Activated CD8-positive, alpha-beta T cell treated with anti-CD3 and anti-CD28 coated beads, Interleukin-2, amount 10 ng/mL, durations not matched to agents 7 days and 5 days (primary cell): ENCODE results near the gene TMUB1. TPM values are rescaled to one million over a fixed set of nuclear protein-coding genes. Genes with fewer than 3 reads are reported as not detected.

Source experiments
- ATAC-seq: fragments of 150-1000 bp; cut with Tn5 transposase; one replicate; pipeline ENCODE4 v1.10.0; 2021; ENCODE audit warnings: moderate library complexity
- CTCF ChIA-PET: fragments of 350-600 bp; sonication (Branson Sonifier 250); formaldehyde crosslinking; loops from one replicate; lab custom pipeline; 2021; ENCODE audit warnings: antibody characterized with exemption; lab: Charles Lee
- POLR2A ChIA-PET: fragments of 350-600 bp; sonication (Branson Sonifier 250); formaldehyde crosslinking; loops from one replicate; lab custom pipeline; 2021; ENCODE audit warnings: antibody characterized with exemption; lab: Charles Lee
- DNase-seq: peaks from one replicate; pipeline ENCODE4 v3.0.0-alpha.2; 2020
- H3K27ac Mint-ChIP-seq: one replicate; pipeline ENCODE4 v1.8.0; 2021; ENCODE audit warnings: mild to moderate bottlenecking, mixed read lengths
- H3K27me3 Mint-ChIP-seq: one replicate; pipeline ENCODE4 v1.8.0; 2021; ENCODE audit warnings: low read depth, mixed read lengths
- H3K36me3 Mint-ChIP-seq: one replicate; pipeline ENCODE4 v1.8.0; 2021; ENCODE audit warnings: low read depth, mixed read lengths
- H3K4me1 Mint-ChIP-seq: one replicate; pipeline ENCODE4 v1.8.0; 2021; ENCODE audit warnings: low read depth, mixed read lengths
- H3K4me3 Mint-ChIP-seq: one replicate; pipeline ENCODE4 v1.8.0; 2021; ENCODE audit warnings: mild to moderate bottlenecking, mixed read lengths
- H3K9me3 Mint-ChIP-seq: one replicate; pipeline ENCODE4 v1.8.0; 2022; ENCODE audit warnings: mixed read lengths; ENCODE audit not compliant: insufficient read depth
- total RNA-seq, 2 experiments: library from RNA; stranded (reverse); gene quantifications; one replicate each; pipeline ENCODE4 v1.2.3, GENCODE V29; 2021

TMUB1 gene
- total RNA-seq, 2 experiments from 2014 or later: 76.7 to 82.6 TPM

- no peak overlapping the region for H3K4me3 Mint-ChIP-seq
- H3K36me3 Mint-ChIP-seq: no peaks in the 10 kb centered on the region
- peaks cover 20% of the 10 kb centered on the region for H3K27me3 Mint-ChIP-seq
- peak; percentile 84 for ATAC-seq
- H3K9me3 Mint-ChIP-seq: no peaks in the 10 kb centered on the region
- H3K4me1 Mint-ChIP-seq: peaks cover 8% of the 10 kb centered on the region
- DNase-seq: peak; percentile 83
- CTCF ChIA-PET: interaction anchor here (0.6 to 5.5 kb wide), 33 partner anchors 8 to 325 kb away, joined by 3 to 27 read pairs (median 4); partner anchors contain the start of genes ABCB8 and AGAP3
- POLR2A ChIA-PET: interaction anchor here (1.0 kb wide), 1 partner anchor 28 kb away, joined by 3 read pairs; no protein-coding TSS in a partner anchor
- no peak overlapping the region for H3K27ac Mint-ChIP-seq
These were observed 27.8 kb upstream of the TMUB1 start for GRCh38 chr7:151110941-151111645.

- CTCF ChIA-PET: interaction anchor here (0.6 to 5.5 kb wide), 30 partner anchors 8 to 324 kb away, joined by 3 to 27 read pairs (median 4); partner anchors contain the start of genes ABCB8 and AGAP3
- Mint-ChIP-seq H3K27ac (no peak overlapping the region), H3K36me3 (no peaks in the 10 kb centered on the region), H3K27me3 (peaks cover 16% of the 10 kb centered on the region), H3K4me3 (no peak overlapping the region), H3K9me3 (no peaks in the 10 kb centered on the region), H3K4me1 (peaks cover 6% of the 10 kb centered on the region)
- ATAC-seq: no peak
- POLR2A ChIA-PET: interaction anchor here (1.0 kb wide), 1 partner anchor 28 kb away, joined by 3 read pairs; no protein-coding TSS in a partner anchor
- DNase-seq: no peak
These were observed 27.1 kb upstream of the TMUB1 start for GRCh38 chr7:151110236-151110940.

- ChIA-PET POLR2A (no interaction called here), CTCF (interaction anchor here (1.0 to 5.5 kb wide), 5 partner anchors 12 to 147 kb away, joined by 3 to 27 read pairs (median 5); no protein-coding TSS in a partner anchor)
- Mint-ChIP-seq H3K27me3 (peaks cover 16% of the 10 kb centered on the region), H3K9me3 (no peaks in the 10 kb centered on the region), H3K4me1 (peaks cover 6% of the 10 kb centered on the region), H3K4me3 (no peak overlapping the region), H3K27ac (no peak overlapping the region), H3K36me3 (no peaks in the 10 kb centered on the region)
- DNase-seq: no peak
- no peak for ATAC-seq
These were observed 26.1 kb upstream of the TMUB1 start for GRCh38 chr7:151109094-151110048.

GRCh38 chr7:151107882-151108281 lies 24.6 kb upstream of the TMUB1 start:
- Mint-ChIP-seq H3K4me1 (peaks cover 6% of the 10 kb centered on the region), H3K27ac (no peak overlapping the region), H3K9me3 (no peaks in the 10 kb centered on the region), H3K4me3 (no peak overlapping the region), H3K36me3 (no peaks in the 10 kb centered on the region), H3K27me3 (peaks cover 8% of the 10 kb centered on the region)
- ATAC-seq (no peak), DNase-seq (no peak)
- CTCF ChIA-PET: interaction anchor here (0.8 to 1.5 kb wide), 3 partner anchors 11 to 80 kb away, joined by 3 to 4 read pairs (median 4); partner anchors contain the start of gene ABCB8
- POLR2A ChIA-PET: interaction anchor here (0.6 kb wide), 1 partner anchor 16 kb away, joined by 3 read pairs; no protein-coding TSS in a partner anchor

GRCh38 chr7:151104411-151105235 lies 21.3 kb upstream of the TMUB1 start:
- DNase-seq (no peak), ATAC-seq (no peak)
- ChIA-PET CTCF (interaction anchor here (1.0 to 1.9 kb wide), 4 partner anchors 11 to 75 kb away, joined by 3 to 5 read pairs (median 3); no protein-coding TSS in a partner anchor), POLR2A (no interaction called here)
- H3K27ac Mint-ChIP-seq: no peak overlapping the region
- no peak overlapping the region for H3K4me3 Mint-ChIP-seq
- no peaks in the 10 kb centered on the region for H3K36me3 Mint-ChIP-seq
- H3K4me1 Mint-ChIP-seq: peaks cover 3% of the 10 kb centered on the region
- peaks cover 4% of the 10 kb centered on the region for H3K27me3 Mint-ChIP-seq
- H3K9me3 Mint-ChIP-seq: no peaks in the 10 kb centered on the region

- DNase-seq: no peak
- Mint-ChIP-seq H3K4me1 (peaks cover 3% of the 10 kb centered on the region), H3K9me3 (no peaks in the 10 kb centered on the region), H3K27me3 (peaks cover 4% of the 10 kb centered on the region), H3K27ac (no peak overlapping the region), H3K36me3 (no peaks in the 10 kb centered on the region), H3K4me3 (no peak overlapping the region)
- ChIA-PET CTCF (interaction anchor here (1.4 to 1.9 kb wide), 2 partner anchors 12 to 20 kb away, joined by 3 to 5 read pairs; no protein-coding TSS in a partner anchor), POLR2A (interaction anchor here (0.7 kb wide), 1 partner anchor 73 kb away, joined by 3 read pairs; no protein-coding TSS in a partner anchor)
- ATAC-seq: no peak
These were observed 20.7 kb upstream of the TMUB1 start for GRCh38 chr7:151103973-151104372.

GRCh38 chr7:151102991-151103390 lies 19.7 kb upstream of the TMUB1 start:
- Mint-ChIP-seq H3K36me3 (no peaks in the 10 kb centered on the region), H3K9me3 (no peaks in the 10 kb centered on the region), H3K4me1 (peaks cover 3% of the 10 kb centered on the region), H3K27me3 (peaks cover 4% of the 10 kb centered on the region), H3K27ac (no peak overlapping the region), H3K4me3 (no peak overlapping the region)
- CTCF ChIA-PET: interaction anchor here (0.8 to 1.9 kb wide), 2 partner anchors 8 to 21 kb away, joined by 3 to 5 read pairs; no protein-coding TSS in a partner anchor
- POLR2A ChIA-PET: interaction anchor here (0.7 kb wide), 1 partner anchor 74 kb away, joined by 3 read pairs; no protein-coding TSS in a partner anchor
- DNase-seq: no peak
- no peak for ATAC-seq

- ATAC-seq (no peak), DNase-seq (no peak)
- H3K27me3 Mint-ChIP-seq: peaks cover 4% of the 10 kb centered on the region
- POLR2A ChIA-PET: no interaction called here
- H3K36me3 Mint-ChIP-seq: no peaks in the 10 kb centered on the region
- H3K9me3 Mint-ChIP-seq: no peaks in the 10 kb centered on the region
- H3K4me1 Mint-ChIP-seq: peaks cover 3% of the 10 kb centered on the region
- no peak overlapping the region for H3K27ac Mint-ChIP-seq
- CTCF ChIA-PET: no interaction called here
- H3K4me3 Mint-ChIP-seq: no peak overlapping the region
These were observed 18.5 kb upstream of the TMUB1 start for GRCh38 chr7:151101621-151102396.

- ChIA-PET POLR2A (no interaction called here), CTCF (interaction anchor here (1.1 kb wide), 1 partner anchor 10 kb away, joined by 4 read pairs; no protein-coding TSS in a partner anchor)
- Mint-ChIP-seq H3K27me3 (peaks cover 4% of the 10 kb centered on the region), H3K9me3 (no peaks in the 10 kb centered on the region), H3K4me1 (peaks cover 3% of the 10 kb centered on the region), H3K36me3 (no peaks in the 10 kb centered on the region), H3K27ac (no peak overlapping the region), H3K4me3 (no peak overlapping the region)
- DNase-seq (no peak), ATAC-seq (no peak)
These were observed 17.6 kb upstream of the TMUB1 start for GRCh38 chr7:151100921-151101320.
